ENCODE data around the gene REPS2. TPM values are rescaled to one million over a fixed set of nuclear protein-coding genes. Genes with fewer than 3 reads are reported as not detected.

Gene REPS2
- total RNA-seq, 1 donor from 2014 or later: 24.3 TPM

Other genes with a start within 250 kb of the REPS2 start
- 17.4 TPM for gene CTPS2, start 234.0 kb upstream of the REPS2 start, total RNA-seq
- 27.3 TPM for gene SYAP1, start 227.0 kb upstream of the REPS2 start, total RNA-seq
- gene TXLNG, start 160.2 kb upstream of the REPS2 start, total RNA-seq: 16.8 TPM
- 133 TPM for gene RBBP7, start 76.3 kb upstream of the REPS2 start, total RNA-seq